Neural cell (in vitro differentiated cells): ENCODE measurements around the gene MAGI2. TPM values are rescaled to one million over a fixed set of nuclear protein-coding genes. Genes with fewer than 3 reads are reported as not detected.

Experiments
- H2AFZ ChIP-seq: fragments of 200-600, 300-800 bp; sonication (generic), shearing (Covaris generic); 2 replicates; pipeline ENCODE4 v1.6.0; 2014; ENCODE audit warnings: low read depth, mild to moderate bottlenecking, antibody characterized with exemption, low read length, moderate library complexity
- H3F3A ChIP-seq: fragments of 200-600 bp; shearing (Covaris generic); 2 replicates; pipeline ENCODE4 v1.6.1; 2016; ENCODE audit warnings: mild to moderate bottlenecking, moderate library complexity, mixed read lengths, antibody characterized with exemption, low read length; ENCODE audit not compliant: insufficient read depth, poor library complexity, severe bottlenecking
- H3K27ac ChIP-seq: fragments of 200-600, 300-800 bp; sonication (generic), shearing (Covaris generic); 2 replicates; pipeline ENCODE4 v1.5.1; 2014; ENCODE audit warnings: mild to moderate bottlenecking, low read length, moderate library complexity
- H3K27me3 ChIP-seq: fragments of 300-800, 200-600 bp; sonication (generic), shearing (Covaris generic); 2 replicates; pipeline ENCODE4 v1.6.0; 2014; ENCODE audit warnings: mild to moderate bottlenecking, low read depth, low read length, moderate library complexity; ENCODE audit not compliant: insufficient read depth
- H3K36me3 ChIP-seq: fragments of 300-800, 200-600 bp; sonication (generic), shearing (Covaris generic); 2 replicates; pipeline ENCODE4 v1.5.1; 2014; ENCODE audit warnings: mild to moderate bottlenecking, antibody characterized with exemption, low read length, moderate library complexity; ENCODE audit not compliant: insufficient read depth
- H3K4me2 ChIP-seq: fragments of 300-800, 200-600 bp; sonication (generic), shearing (Covaris generic); 2 replicates; pipeline ENCODE4 v1.6.0; 2014; ENCODE audit warnings: mild to moderate bottlenecking, low read length
- H3K4me3 ChIP-seq: fragments of 300-800, 200-600 bp; sonication (generic), shearing (Covaris generic); 2 replicates; pipeline ENCODE4 v1.5.1; 2014; ENCODE audit warnings: mild to moderate bottlenecking, low read length, moderate library complexity
- H3K79me2 ChIP-seq: fragments of 200-600 bp; shearing (Covaris generic); replicated peaks from 2 replicates; pipeline ENCODE4 v1.6.0; 2014; ENCODE audit warnings: mild to moderate bottlenecking, low read length, moderate library complexity; ENCODE audit not compliant: insufficient read depth
- H3K9ac ChIP-seq: fragments of 300-800, 200-600 bp; sonication (generic), shearing (Covaris generic); 2 replicates; pipeline ENCODE4 v1.6.1; 2016; ENCODE audit warnings: mild to moderate bottlenecking, low read length, mixed read lengths
- H3K9me2 ChIP-seq: fragments of 200-600 bp; shearing (Covaris generic); 2 replicates; pipeline ENCODE4 v1.6.1; 2016; ENCODE audit warnings: mild to moderate bottlenecking, low read length, mixed read lengths; ENCODE audit not compliant: insufficient read depth
- H3K9me3 ChIP-seq: fragments of 200-600, 300-800 bp; sonication (generic), shearing (Covaris generic); 2 replicates; pipeline ENCODE4 v1.6.1; 2016; ENCODE audit warnings: mild to moderate bottlenecking, mixed run types, low read length, moderate library complexity, mixed read lengths
- H4K20me1 ChIP-seq: fragments of 200-600 bp; shearing (Covaris generic); 2 replicates; pipeline ENCODE4 v1.6.1; 2016; ENCODE audit warnings: mild to moderate bottlenecking, mixed run types; ENCODE audit not compliant: insufficient read depth
- EP300 ChIP-seq: fragments of 450-650 bp; conservative IDR thresholded peaks from 2 replicates; pipeline ENCODE4 v1.6.1; 2014; ENCODE audit warnings: antibody characterized with exemption, mild to moderate bottlenecking, moderate library complexity; ENCODE audit not compliant: poor library complexity, severe bottlenecking
- EZH2 ChIP-seq: fragments of 200-600, 300-800 bp; shearing (Covaris generic), sonication (generic); IDR thresholded peaks from 2 replicates; pipeline ENCODE4 v1.6.1; 2014; ENCODE audit warnings: antibody characterized with exemption, low read length, borderline replicate concordance, mild to moderate bottlenecking; ENCODE audit not compliant: insufficient read depth, poor library complexity, severe bottlenecking
- MXI1 ChIP-seq: fragments of 450-650 bp; conservative IDR thresholded peaks from 2 replicates; pipeline ENCODE4 v1.6.1; 2014; ENCODE audit warnings: antibody characterized with exemption, mild to moderate bottlenecking; ENCODE audit not compliant: poor library complexity, severe bottlenecking
- POLR2AphosphoS5 ChIP-seq: IDR thresholded peaks from 2 replicates; pipeline ENCODE4 v1.6.1; 2012
- RAD21 ChIP-seq: fragments of 450-650 bp; conservative IDR thresholded peaks from 2 replicates; pipeline ENCODE4 v1.6.1; 2014; ENCODE audit warnings: antibody characterized with exemption, mild to moderate bottlenecking, moderate library complexity
- SMC3 ChIP-seq: fragments of 450-650 bp; conservative IDR thresholded peaks from 2 replicates; pipeline ENCODE4 v1.6.1; 2014; ENCODE audit warnings: antibody characterized with exemption, mild to moderate bottlenecking, moderate library complexity; ENCODE audit not compliant: poor library complexity
- TAF1 ChIP-seq: IDR thresholded peaks from 2 replicates; pipeline ENCODE4 v1.6.1; 2012; ENCODE audit warnings: low read depth
- polyA plus RNA-seq: library from polyadenylated mRNA; depleted of rRNA; stranded (reverse); fragments of >200 nt; gene quantifications from 2 replicates; pipeline ENCODE4 v1.2.3, GENCODE V29; 2014
- TF ChIP-seq, protein P1 (sequence below): IDR thresholded peaks from 2 replicates; pipeline ENCODE4 v1.6.1; 2012; ENCODE audit warnings: borderline replicate concordance
- TF ChIP-seq, protein P2 (sequence below): fragments of 450-650 bp; IDR thresholded peaks from 2 replicates; pipeline ENCODE4 v1.5.1; 2014; ENCODE audit warnings: antibody characterized with exemption, mild to moderate bottlenecking, moderate library complexity; ENCODE audit not compliant: poor library complexity, severe bottlenecking

The MAGI2 gene
- polyA plus RNA-seq, 1 donor from 2014 or later = 19.3 TPM

DNA sequence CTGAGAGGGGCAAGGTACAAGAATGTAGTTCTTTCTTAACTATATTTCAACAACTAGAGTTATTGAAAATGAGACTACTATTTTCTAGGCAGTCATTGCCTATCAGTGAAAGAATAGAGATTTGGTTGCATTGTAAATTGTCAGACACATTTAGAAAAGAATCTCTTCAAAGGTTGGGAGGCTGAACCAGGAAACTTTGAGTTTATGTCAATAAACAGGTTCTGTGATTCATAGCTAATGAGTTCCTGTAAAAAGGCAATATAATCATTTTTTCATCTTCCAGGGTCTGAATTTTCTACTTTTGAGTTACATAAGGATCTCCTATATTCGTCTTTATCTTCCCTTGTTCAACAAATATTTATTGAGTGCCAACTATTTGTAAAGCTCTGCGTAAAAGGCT is 47.1 kb downstream of the MAGI2 start:
- H3K4me3 ChIP-seq = no peak overlapping the region
- no peak overlapping the region for H3K9ac ChIP-seq

DNA sequence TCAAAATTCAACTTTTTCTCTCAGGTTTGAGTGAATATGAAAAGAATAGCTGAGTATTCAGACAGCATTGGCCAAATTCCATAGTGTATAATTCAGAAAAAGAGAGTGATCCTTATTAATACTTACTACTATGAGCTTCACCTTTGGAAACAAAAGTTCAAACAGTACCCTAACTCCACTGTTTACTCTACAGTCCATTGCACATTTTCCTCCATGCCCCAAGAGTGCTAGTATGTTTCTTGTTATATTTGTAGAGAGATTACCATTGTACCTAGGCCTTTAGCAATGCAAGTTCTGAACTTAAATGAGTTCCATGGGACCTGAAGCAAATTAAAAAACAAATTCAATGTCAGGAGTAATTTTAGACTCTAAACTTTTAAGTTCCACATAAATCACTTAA is 48.1 kb downstream of the MAGI2 start:
- Histone ChIP-seq H3K9me2 (no peaks in the 10 kb centered on the region), H3K27ac (no peak overlapping the region), H2AFZ (no peak overlapping the region), H4K20me1 (no peaks in the 10 kb centered on the region), H3K27me3 (no peaks in the 10 kb centered on the region), H3K9me3 (no peaks in the 10 kb centered on the region), H3F3A (no peaks in the 10 kb centered on the region), H3K79me2 (no peaks in the 10 kb centered on the region), H3K36me3 (no peaks in the 10 kb centered on the region), H3K9ac (no peak overlapping the region), H3K4me3 (no peak overlapping the region), H3K4me2 (no peak overlapping the region)
- TF ChIP-seq TAF1 (no peak), POLR2AphosphoS5 (no peak), SMC3 (no peak), EZH2 (no peak), MXI1 (no peak), RAD21 (no peak), EP300 (no peak)
- TF ChIP-seq, protein P1, sequence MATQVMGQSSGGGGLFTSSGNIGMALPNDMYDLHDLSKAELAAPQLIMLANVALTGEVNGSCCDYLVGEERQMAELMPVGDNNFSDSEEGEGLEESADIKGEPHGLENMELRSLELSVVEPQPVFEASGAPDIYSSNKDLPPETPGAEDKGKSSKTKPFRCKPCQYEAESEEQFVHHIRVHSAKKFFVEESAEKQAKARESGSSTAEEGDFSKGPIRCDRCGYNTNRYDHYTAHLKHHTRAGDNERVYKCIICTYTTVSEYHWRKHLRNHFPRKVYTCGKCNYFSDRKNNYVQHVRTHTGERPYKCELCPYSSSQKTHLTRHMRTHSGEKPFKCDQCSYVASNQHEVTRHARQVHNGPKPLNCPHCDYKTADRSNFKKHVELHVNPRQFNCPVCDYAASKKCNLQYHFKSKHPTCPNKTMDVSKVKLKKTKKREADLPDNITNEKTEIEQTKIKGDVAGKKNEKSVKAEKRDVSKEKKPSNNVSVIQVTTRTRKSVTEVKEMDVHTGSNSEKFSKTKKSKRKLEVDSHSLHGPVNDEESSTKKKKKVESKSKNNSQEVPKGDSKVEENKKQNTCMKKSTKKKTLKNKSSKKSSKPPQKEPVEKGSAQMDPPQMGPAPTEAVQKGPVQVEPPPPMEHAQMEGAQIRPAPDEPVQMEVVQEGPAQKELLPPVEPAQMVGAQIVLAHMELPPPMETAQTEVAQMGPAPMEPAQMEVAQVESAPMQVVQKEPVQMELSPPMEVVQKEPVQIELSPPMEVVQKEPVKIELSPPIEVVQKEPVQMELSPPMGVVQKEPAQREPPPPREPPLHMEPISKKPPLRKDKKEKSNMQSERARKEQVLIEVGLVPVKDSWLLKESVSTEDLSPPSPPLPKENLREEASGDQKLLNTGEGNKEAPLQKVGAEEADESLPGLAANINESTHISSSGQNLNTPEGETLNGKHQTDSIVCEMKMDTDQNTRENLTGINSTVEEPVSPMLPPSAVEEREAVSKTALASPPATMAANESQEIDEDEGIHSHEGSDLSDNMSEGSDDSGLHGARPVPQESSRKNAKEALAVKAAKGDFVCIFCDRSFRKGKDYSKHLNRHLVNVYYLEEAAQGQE = no peak
- TF ChIP-seq, protein P2, sequence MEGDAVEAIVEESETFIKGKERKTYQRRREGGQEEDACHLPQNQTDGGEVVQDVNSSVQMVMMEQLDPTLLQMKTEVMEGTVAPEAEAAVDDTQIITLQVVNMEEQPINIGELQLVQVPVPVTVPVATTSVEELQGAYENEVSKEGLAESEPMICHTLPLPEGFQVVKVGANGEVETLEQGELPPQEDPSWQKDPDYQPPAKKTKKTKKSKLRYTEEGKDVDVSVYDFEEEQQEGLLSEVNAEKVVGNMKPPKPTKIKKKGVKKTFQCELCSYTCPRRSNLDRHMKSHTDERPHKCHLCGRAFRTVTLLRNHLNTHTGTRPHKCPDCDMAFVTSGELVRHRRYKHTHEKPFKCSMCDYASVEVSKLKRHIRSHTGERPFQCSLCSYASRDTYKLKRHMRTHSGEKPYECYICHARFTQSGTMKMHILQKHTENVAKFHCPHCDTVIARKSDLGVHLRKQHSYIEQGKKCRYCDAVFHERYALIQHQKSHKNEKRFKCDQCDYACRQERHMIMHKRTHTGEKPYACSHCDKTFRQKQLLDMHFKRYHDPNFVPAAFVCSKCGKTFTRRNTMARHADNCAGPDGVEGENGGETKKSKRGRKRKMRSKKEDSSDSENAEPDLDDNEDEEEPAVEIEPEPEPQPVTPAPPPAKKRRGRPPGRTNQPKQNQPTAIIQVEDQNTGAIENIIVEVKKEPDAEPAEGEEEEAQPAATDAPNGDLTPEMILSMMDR = no peak

More for the DNA sequence above, 47.1 kb downstream of the MAGI2 start:
- Histone ChIP-seq H3F3A (no peaks in the 10 kb centered on the region), H3K9me3 (no peaks in the 10 kb centered on the region), H2AFZ (no peak overlapping the region), H3K36me3 (no peaks in the 10 kb centered on the region), H3K27me3 (no peaks in the 10 kb centered on the region), H3K27ac (no peak overlapping the region), H3K4me2 (no peak overlapping the region), H4K20me1 (no peaks in the 10 kb centered on the region), H3K79me2 (no peaks in the 10 kb centered on the region), H3K9me2 (no peaks in the 10 kb centered on the region)
- TF ChIP-seq POLR2AphosphoS5 (no peak), EP300 (no peak), SMC3 (no peak), MXI1 (no peak)
- TF ChIP-seq, protein P1 = no peak
